Aortic smooth muscle cell (primary cell): Measurements from ENCODE around the gene SMARCD1. TPM values are rescaled to one million over a fixed set of nuclear protein-coding genes. Genes with fewer than 3 reads are reported as not detected.

Experiments used
- total RNA-seq: library from RNA; depleted of rRNA; stranded (reverse); fragments of >200 nt; gene quantifications from 2 replicates; pipeline ENCODE4 v1.2.3, GENCODE V29; 2014

The SMARCD1 gene
- 21.8 and 27.8 TPM in 2 replicates for total RNA-seq

DNA sequence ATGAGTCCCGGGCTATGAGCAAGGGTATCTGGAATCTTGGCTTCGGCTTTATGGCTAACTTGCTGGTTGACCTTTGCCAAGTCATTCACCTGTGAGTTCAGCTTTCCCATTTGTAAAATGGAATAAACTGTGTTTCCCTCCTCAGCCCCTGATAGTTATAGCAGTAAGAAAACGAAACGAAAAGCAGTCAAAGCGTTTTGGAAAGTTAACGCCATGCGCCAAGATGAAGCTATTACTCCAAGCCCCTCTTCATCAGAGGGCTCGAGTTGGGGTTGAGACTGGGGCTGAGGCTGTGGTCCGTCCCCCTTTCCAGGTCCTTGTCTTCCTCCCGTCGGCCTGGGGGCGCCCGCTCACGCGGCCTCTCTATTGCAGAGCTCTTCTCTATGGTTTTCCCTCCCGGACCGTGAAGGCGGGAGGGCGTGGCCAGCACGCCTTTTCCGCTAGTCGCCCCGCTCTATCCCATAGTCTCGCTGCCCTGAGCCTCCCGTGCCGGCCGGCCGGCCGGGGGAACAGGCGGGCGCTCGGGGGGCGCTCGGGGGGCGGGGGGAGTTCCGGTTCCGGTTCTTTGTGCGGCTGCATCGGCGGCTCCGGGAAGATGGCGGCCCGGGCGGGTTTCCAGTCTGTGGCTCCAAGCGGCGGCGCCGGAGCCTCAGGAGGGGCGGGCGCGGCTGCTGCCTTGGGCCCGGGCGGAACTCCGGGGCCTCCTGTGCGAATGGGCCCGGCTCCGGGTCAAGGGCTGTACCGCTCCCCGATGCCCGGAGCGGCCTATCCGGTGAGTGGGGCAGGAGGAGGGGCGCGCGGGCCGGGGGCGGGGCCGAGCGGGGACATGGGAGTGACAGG lies at the start of gene SMARCD1:
TSS of gene SMARCD1 (plus strand) at position 568 of the 840 bp plus-strand sequence. CDS start at position 596, 28 bp downstream.

DNA sequence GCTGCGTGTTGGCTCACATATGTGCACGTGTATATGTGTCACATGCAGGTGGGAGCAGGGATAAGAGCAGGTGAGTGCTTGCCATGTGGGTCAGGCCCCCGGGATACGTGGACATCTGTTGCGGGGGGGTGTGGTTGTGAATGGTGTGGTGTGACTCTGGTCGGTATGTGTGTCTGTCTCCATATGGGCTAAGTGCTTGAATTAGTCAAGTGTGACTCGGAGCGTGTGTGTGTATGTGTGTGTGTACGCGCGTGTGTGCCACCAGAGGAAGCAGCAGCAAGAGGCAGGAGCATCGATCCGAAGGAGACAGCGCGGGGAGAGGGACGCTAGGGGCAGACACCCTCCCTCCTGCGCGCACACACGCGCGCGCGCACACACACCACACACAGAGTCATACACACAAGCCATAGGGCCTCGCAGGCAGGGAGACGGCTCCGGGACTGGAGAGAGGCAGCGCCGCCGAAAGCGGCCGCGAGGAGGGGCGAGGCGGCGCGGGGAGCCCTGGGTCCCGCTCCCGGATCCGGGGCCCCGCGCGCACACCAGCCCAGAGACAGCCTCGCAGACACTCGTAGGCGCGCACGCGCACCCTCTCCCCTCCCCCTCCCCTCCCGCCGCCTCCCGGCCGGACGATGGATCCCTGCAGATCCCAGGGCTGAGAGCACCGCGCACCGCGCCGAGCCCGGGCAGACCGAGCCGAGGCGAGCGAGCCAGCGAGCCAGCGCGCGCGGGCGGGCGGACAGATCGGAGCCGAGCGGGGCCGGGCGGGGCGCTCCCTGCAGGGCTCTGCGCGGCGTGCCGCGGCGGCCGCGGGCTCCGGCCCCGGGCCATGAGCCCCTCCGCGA lies 27.9 kb upstream of the SMARCD1 start, which contains the start of gene ASIC1:
TSS of gene ASIC1 (plus strand) at position 597 of the 842 bp plus-strand sequence. CDS start 1,171 bp downstream, outside the sequence.

DNA sequence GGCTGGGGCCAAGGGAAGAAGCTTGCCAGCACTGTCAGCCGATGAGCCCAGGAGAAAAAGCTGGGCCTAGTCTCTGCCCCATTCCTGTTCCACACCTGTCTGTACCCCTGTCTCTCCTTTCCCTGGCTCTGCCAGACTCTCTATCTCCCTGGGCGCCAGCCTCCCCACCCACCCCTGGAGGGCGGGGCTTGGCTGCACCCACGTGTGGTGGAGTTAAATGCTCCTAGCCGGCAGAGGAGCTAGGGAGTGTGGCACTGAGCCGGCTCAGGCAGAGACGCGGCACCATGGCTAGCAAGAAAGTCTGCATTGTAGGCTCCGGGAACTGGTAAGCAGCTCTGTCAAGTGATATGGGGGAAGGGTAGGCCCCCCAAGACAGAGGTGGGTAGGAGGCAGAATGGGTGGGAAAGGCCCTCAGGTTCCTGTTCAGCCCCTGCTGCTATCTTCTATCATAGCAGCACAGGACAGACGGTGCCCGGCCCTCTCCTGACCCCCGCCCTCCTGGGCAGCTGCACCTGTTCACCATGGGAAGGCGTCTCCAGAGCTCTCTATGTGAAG lies 18.7 kb downstream of the SMARCD1 start, which contains the start of gene GPD1:
TSS of gene GPD1 (plus strand) at position 242 of the 555 bp plus-strand sequence. CDS start at position 285, 43 bp downstream.

DNA sequence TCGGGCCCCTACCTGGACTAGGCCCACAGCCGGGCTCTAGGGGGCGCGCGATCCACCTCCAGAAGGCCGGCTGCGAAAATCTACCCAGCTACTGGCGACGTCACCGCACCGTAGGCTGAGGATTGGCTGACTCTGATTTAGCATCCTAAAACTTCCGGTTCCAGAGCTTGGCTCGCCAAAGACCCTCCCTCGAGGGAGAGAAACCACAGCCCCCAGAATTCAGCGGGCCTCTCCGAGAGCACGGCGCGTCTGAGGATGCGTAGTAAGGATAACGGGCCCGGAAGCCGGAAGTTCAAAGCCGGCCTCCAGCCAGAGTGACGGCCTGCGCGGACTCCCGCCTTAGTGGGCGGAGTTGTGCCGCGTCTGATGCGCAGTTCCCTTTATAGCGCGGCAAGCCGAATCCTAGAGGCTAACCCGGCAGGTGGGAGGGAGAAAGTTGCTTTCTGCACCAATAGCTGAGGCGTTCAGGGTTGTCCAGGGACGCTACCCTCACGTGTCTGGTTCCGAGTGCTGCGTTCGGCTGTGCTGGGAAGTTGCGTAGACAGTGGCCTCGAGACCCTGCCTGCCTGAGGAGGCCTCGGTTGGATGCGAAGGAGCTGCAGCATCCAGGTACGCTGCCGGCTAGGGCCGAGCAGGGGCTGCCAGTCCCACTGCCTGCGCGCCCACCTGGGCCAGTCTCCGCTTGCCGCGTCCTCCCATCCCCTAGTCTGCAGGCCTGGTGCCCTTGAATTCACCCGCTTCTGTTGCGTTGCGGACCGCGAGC lies 26.7 kb downstream of the SMARCD1 start, which contains the start of gene COX14:
TSS of gene COX14 (plus strand) at position 544 of the 763 bp plus-strand sequence. CDS start 7,808 bp downstream, outside the sequence.

Other genes starting within 250 kb of the SMARCD1 start
- gene BCDIN3D, start 242.2 kb upstream of the SMARCD1 start, total RNA-seq: 2.0 and 3.3 TPM in 2 replicates
- gene FAIM2, start 181.4 kb upstream of the SMARCD1 start, total RNA-seq: 0.81 and 2.0 TPM in 2 replicates
- gene AQP2, start 134.6 kb upstream of the SMARCD1 start, total RNA-seq: not detected in 2 replicates
- gene AQP5, start 123.5 kb upstream of the SMARCD1 start, total RNA-seq: 0.19 and 0.26 TPM in 2 replicates
- gene AQP6, start 112.4 kb upstream of the SMARCD1 start, total RNA-seq: 0.12 and 0.13 TPM in 2 replicates
- gene RACGAP1, start 59.8 kb upstream of the SMARCD1 start, total RNA-seq: 58.3 and 78.9 TPM in 2 replicates
- gene ASIC1, start 27.7 kb upstream of the SMARCD1 start, total RNA-seq: 1.3 and 1.4 TPM in 2 replicates
- 0.13 and 0.44 TPM in 2 replicates for gene GPD1, start 18.7 kb downstream of the SMARCD1 start, total RNA-seq
- gene COX14, start 26.9 kb downstream of the SMARCD1 start, total RNA-seq: 45.6 and 65.3 TPM in 2 replicates
- gene CERS5, start 82.0 kb downstream of the SMARCD1 start, total RNA-seq: 44.8 and 52.8 TPM in 2 replicates
- 89.8 and 116 TPM in 2 replicates for gene LIMA1, start 198.2 kb downstream of the SMARCD1 start, total RNA-seq